Gastroesophageal sphincter (tissue), 3 donors: ENCODE data around the gene ABCG5.

Experiments used
- POLR2AphosphoS5 ChIP-seq: sonication (generic); formaldehyde crosslinking; IDR thresholded peaks from one replicate; pipeline ENCODE4 v1.6.1; 2017; ENCODE audit warnings: antibody characterized with exemption
- TF ChIP-seq, protein P1 (sequence below), 4 experiments: fragments of 200-600 bp in 2 of 4; fragments of 450-650 bp in 2 of 4; sonication (generic) in 1 of 4; IDR thresholded peaks; one replicate each; pipeline ENCODE4 v1.5.1; 2017 to 2019; ENCODE audit warnings: antibody characterized with exemption in 4 of 4, mild to moderate bottlenecking in 2 of 4, moderate library complexity in 2 of 4

DNA sequence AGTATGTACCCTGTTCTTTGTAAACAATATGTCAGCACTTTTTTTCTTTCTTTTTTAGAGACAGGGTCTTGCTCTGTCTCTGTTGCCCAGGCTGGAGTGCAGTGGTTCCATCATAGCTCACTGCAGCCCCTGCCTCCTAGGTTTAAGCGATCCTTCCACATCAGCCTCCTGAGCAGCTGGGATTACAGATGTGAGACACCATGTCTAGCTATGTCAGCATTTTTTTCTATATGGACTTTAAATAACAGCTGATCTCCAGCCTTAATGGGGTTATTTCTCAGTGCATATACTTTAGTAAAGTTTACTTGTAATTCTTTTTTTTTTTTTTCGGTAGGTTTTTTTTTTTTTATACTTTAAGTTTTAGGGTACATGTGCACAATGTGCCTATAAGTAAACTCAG is 26.6 kb downstream of the ABCG5 start:
- no peak for TF ChIP-seq POLR2AphosphoS5
- TF ChIP-seq, protein P1, sequence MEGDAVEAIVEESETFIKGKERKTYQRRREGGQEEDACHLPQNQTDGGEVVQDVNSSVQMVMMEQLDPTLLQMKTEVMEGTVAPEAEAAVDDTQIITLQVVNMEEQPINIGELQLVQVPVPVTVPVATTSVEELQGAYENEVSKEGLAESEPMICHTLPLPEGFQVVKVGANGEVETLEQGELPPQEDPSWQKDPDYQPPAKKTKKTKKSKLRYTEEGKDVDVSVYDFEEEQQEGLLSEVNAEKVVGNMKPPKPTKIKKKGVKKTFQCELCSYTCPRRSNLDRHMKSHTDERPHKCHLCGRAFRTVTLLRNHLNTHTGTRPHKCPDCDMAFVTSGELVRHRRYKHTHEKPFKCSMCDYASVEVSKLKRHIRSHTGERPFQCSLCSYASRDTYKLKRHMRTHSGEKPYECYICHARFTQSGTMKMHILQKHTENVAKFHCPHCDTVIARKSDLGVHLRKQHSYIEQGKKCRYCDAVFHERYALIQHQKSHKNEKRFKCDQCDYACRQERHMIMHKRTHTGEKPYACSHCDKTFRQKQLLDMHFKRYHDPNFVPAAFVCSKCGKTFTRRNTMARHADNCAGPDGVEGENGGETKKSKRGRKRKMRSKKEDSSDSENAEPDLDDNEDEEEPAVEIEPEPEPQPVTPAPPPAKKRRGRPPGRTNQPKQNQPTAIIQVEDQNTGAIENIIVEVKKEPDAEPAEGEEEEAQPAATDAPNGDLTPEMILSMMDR (IDR thresholded peaks at IDR 0.05): no peak
